ENCODE data around the gene IZUMO1. TPM values are rescaled to one million over a fixed set of nuclear protein-coding genes. Genes with fewer than 3 reads are reported as not detected.
A peak's percentile ranks its signal among the peaks of the same experiment; 100 is the strongest.

The IZUMO1 gene
- polyA plus RNA-seq, 1 donor from 2014 or later = not detected

DNA sequence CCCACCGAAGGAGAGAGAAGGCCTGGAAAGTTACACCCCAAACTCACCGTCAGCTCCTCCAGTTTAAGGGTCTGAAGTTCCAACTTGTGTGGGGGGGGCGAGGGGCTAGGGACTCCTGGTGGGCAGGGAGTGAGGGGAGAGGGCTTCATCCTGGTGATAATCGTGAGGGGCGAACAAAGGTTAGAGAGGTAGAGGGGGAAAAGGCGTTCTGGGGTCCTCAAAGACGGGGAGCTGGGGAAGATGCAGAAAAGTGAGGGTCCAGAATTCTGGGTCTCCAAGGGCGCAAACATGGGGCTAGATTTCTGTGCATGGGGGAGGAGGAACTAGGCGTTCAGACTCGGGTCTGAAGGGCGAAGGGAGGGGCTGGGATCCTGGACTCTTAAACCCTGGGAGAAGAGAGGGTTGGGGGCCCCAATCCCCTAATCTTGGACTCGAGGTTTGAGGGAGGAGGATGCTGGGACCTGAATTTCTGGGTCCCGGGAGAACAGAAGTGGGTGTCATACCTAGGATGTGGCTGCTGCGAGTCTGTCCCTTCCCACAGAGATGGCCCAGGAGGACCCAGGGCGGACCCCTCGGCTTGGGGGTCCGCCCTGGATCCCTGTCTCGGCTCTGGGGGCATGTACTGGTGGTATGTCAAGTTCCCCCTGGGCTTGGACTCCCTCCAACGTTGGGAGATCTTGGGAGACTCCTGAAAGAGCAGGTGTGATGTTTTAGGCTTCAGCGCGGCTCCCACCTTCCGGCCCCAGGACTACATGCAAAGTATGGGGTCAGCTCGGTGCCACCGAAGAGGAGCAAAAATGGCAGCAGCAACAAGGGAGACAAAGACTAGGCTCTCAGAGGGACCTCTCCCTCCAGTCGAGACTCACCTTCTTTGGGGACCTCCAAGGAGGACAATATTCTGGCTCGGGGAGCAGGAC lies 31.7 kb downstream of the IZUMO1 start:
- H3K9me2 ChIP-seq (ENCODE audit: insufficient read depth, low read length) = no peaks in the 10 kb centered on the region
- H3K36me3 ChIP-seq (ENCODE audit: insufficient read depth, low read length) = no peaks in the 10 kb centered on the region
- peak overlapping the region; percentile 60 for H2AFZ ChIP-seq (ENCODE audit: low read depth, low read length)
- H3K9ac ChIP-seq (ENCODE audit: low read length) = peak overlapping the region; percentile 65
- H3F3A ChIP-seq (ENCODE audit: insufficient read depth, low read length, poor library complexity, severe bottlenecking) = no peaks in the 10 kb centered on the region
- peak overlapping the region; percentile 87 for H3K4me3 ChIP-seq (ENCODE audit: low read length)
- TF ChIP-seq EP300 (conservative IDR thresholded peaks at IDR 0.05; ENCODE audit: poor library complexity, severe bottlenecking) = no peak
- H3K9me3 ChIP-seq (ENCODE audit: low read length) = no peaks in the 10 kb centered on the region
- H3K79me2 ChIP-seq (replicated peaks; ENCODE audit: insufficient read depth, low read length) = no peaks in the 10 kb centered on the region
- peak overlapping the region; percentile 51 for H3K4me2 ChIP-seq (ENCODE audit: low read length)
- H4K20me1 ChIP-seq (ENCODE audit: insufficient read depth) = no peaks in the 10 kb centered on the region
- peak overlapping the region; percentile 56 for H3K27ac ChIP-seq (ENCODE audit: low read length)
- no peaks in the 10 kb centered on the region for H3K27me3 ChIP-seq (ENCODE audit: insufficient read depth, low read depth, low read length)

DNA sequence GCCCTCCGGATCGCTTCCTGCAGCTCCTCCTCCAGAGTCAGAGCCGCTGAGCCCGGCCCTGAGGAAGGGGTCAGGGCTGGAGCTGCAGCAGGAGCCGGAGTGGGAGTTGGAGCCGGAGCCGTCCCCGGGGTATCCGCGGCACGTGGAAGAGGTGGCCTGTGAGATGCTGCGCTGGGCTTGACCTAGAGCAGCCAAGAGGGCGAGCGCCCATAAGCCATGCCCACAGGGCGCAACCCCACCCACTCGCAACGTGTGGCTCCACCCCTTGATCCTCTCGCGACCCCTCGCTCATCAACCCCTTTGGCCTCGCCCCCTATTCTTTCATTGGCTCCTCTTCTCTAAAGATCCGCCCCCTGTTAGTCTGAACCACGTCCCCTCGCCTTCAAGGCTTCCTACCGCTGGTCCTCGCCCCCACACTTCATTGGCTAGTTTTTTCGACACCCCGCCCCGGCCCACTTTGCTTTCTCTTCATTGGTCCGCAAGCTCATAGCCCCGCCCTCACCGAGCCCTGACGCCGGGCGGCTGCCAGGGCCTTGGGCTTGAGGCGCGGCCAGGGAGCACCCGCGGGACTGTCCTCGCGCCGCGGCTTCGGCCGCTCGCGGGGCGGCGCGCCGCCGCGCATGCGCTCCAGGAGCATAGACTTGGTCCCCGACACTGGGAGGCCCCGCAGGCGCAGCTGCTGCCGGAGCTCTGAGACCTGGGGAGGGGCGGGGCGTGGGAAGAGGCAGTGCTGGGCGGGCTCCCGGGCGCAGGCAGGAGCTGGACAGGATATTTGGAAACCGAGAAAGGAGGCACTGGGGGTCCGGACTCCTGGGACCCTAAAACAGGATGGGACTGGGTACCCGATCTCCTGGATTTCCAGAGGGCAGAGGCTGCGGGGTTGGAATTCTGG lies 32.6 kb downstream of the IZUMO1 start:
- Histone ChIP-seq H3K4me2 (ENCODE audit: low read length) (peak overlapping the region; percentile 79), H3K36me3 (ENCODE audit: insufficient read depth, low read length) (no peaks in the 10 kb centered on the region), H3K27ac (ENCODE audit: low read length) (peak overlapping the region; percentile 56), H3K9ac (ENCODE audit: low read length) (peak overlapping the region; percentile 74), H3F3A (ENCODE audit: insufficient read depth, low read length, poor library complexity, severe bottlenecking) (no peaks in the 10 kb centered on the region), H4K20me1 (ENCODE audit: insufficient read depth) (no peaks in the 10 kb centered on the region), H3K79me2 (replicated peaks; ENCODE audit: insufficient read depth, low read length) (no peaks in the 10 kb centered on the region), H3K27me3 (ENCODE audit: insufficient read depth, low read depth, low read length) (no peaks in the 10 kb centered on the region), H3K4me3 (ENCODE audit: low read length) (peak overlapping the region; percentile 87), H2AFZ (ENCODE audit: low read depth, low read length) (peak overlapping the region; percentile 60), H3K9me3 (ENCODE audit: low read length) (no peaks in the 10 kb centered on the region), H3K9me2 (ENCODE audit: insufficient read depth, low read length) (no peaks in the 10 kb centered on the region)
- TF ChIP-seq CTCF (IDR thresholded peaks at IDR 0.05; ENCODE audit: poor library complexity, severe bottlenecking) (peak; percentile 40), POLR2AphosphoS5 (IDR thresholded peaks at IDR 0.05) (peak; percentile 76), EP300 (conservative IDR thresholded peaks at IDR 0.05; ENCODE audit: poor library complexity, severe bottlenecking) (no peak), EZH2 (IDR thresholded peaks at IDR 0.05; ENCODE audit: borderline replicate concordance, insufficient read depth, low read length, poor library complexity, severe bottlenecking) (no peak), SMC3 (conservative IDR thresholded peaks at IDR 0.05; ENCODE audit: poor library complexity) (peak; percentile 48), TAF1 (IDR thresholded peaks at IDR 0.05; ENCODE audit: low read depth) (no peak), RAD21 (conservative IDR thresholded peaks at IDR 0.05) (peak; percentile 32), MXI1 (conservative IDR thresholded peaks at IDR 0.05; ENCODE audit: poor library complexity, severe bottlenecking) (peak; percentile 57)
- TF ChIP-seq, protein P1, sequence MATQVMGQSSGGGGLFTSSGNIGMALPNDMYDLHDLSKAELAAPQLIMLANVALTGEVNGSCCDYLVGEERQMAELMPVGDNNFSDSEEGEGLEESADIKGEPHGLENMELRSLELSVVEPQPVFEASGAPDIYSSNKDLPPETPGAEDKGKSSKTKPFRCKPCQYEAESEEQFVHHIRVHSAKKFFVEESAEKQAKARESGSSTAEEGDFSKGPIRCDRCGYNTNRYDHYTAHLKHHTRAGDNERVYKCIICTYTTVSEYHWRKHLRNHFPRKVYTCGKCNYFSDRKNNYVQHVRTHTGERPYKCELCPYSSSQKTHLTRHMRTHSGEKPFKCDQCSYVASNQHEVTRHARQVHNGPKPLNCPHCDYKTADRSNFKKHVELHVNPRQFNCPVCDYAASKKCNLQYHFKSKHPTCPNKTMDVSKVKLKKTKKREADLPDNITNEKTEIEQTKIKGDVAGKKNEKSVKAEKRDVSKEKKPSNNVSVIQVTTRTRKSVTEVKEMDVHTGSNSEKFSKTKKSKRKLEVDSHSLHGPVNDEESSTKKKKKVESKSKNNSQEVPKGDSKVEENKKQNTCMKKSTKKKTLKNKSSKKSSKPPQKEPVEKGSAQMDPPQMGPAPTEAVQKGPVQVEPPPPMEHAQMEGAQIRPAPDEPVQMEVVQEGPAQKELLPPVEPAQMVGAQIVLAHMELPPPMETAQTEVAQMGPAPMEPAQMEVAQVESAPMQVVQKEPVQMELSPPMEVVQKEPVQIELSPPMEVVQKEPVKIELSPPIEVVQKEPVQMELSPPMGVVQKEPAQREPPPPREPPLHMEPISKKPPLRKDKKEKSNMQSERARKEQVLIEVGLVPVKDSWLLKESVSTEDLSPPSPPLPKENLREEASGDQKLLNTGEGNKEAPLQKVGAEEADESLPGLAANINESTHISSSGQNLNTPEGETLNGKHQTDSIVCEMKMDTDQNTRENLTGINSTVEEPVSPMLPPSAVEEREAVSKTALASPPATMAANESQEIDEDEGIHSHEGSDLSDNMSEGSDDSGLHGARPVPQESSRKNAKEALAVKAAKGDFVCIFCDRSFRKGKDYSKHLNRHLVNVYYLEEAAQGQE (IDR thresholded peaks at IDR 0.05; ENCODE audit: borderline replicate concordance) = peak; percentile 29
